ENCODE data around the gene TOPORS.
"Not testable (repeated sequence)": the region's sequence is repeated elsewhere in the genome, so short reads cannot be mapped to it uniquely, and the experiment has no call there.

The TOPORS gene

DNA sequence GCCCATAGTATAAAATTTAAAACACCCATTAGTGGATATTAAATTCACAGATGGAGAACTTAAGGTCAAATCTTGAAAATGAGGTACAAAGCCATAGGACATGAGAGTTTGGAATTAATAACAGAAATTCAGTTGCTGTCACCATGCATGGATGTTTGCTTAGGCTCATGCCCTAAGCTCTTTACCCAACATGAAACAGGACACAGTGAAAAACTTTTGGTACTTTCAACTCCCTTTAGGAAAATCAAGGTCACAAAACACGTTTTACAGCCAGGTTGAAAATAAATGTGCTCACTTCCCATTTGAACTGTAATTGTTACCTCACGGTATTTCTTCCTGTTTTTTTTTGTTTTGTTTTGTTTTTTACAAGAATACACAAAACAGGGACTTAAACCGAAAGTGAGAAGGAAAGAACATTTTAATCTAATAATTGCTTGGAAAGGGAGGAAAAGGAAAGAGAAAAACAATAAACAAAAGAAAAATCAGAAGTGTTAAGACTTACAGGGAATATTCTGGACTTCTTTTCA is 6.1 kb upstream of the TOPORS start:
- no peak for DNase-seq

DNA sequence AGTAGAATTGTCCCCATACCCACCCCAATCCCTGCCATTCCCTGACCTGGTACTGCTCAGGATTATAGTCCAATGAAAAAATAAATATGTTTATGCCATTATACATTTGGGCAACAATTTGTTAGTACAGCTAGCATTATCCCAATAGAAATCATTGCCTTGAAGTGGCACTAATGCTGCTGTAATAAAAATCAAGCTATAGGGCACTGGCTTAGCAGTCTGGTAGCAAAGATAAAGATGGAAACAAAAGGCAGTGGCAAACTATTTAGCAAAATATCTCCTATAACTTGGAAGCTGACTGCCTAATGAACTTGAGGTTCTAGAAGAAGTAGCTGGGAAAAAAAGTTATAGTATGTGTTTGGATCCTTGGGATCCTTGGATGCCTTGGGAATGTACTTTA is 2.2 kb upstream of the TOPORS start:
- DNase-seq = no peak

GRCh38 chr9:32554107-32554506 is 1.7 kb upstream of the TOPORS start:
- DNase-seq = no peak

GRCh38 chr9:32551276-32552051 is 922 bp downstream of the TOPORS start:
- DNase-seq = peak; percentile 28 to 37

DNA sequence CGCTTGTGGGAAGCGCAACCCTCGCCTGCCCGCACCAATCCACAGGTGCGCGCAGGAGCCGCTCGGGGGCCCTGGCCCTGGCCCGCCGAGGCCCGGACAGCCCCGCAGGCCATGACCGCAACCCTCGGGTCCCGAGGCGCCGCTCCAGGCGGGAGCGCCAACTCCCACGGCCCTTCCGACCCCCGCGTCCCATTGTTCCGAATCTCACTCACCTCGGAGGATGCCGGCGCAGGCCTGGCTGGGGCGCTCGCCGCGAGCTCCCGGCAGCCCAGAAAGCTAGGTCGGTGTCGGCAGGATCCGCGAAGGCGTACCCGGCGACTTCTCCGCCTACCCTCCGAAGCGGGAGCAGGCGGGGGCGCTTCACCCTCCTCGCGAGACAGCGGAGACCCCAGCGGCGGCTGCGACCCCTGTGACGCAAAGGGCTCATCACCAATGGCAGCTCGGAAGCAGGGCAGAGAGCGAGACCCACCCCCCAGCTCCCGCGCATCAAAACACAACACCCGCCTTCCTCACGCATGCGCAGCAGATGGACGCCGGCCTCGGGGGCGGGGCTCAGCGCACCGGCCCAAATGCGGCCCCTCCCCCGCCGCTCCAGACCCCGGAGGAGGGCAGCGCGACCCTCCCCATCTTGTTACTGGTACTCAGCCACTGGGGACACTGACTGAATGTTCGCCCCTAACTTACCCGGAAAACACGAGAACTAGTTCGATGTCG is 1.7 kb downstream of the TOPORS start:
- DNase-seq = peak; percentile 85 to 87

DNA sequence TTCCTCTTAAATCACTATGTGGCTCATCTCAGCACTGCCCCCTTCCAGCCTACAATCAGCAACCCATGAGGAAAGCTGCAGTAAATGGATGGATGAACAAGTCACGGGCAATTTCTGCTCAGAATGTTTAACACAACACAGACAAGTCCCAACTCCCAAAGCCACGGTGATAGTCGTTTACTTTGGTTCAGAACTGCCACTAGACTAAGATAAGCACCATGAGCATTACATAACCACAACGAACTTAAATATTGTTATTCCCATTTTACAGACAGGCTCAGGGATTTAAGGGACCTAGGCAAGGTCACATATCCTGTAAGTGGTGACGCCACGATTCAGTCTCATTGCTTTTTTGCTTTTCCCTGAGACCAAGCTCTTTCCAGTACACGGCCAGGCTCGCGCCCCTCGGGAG is 2.2 kb downstream of the TOPORS start:
- no peak for DNase-seq

GRCh38 chr9:32548213-32548612 is 4.2 kb downstream of the TOPORS start:
- not testable (repeated sequence) for DNase-seq

DNA sequence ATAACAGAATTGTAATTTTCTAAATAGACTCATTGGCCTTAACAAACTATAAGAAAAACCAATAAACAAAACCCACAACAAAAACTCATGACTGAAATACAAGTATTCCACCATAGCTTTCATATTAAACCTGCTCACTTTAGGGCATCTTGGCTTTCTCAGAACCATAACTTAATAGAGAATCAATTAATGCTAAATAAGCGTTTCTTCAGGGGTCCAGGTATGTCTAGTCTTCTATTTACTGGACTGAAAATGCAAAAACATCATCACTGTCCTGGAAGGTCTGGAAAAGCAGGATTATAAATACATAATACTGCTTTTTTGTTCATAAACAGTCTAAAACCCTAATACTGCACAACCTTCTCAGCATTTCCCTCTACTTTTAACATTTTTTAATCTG is 6.5 kb downstream of the TOPORS start:
- DNase-seq = no peak

GRCh38 chr9:32543047-32543446 is 9.3 kb downstream of the TOPORS start:
- DNase-seq = no peak

- DNase-seq = no peak
Observed at GRCh38 chr9:32533816-32534215, 18.6 kb downstream of the TOPORS start.

- DNase-seq = no peak
Observed at GRCh38 chr9:32533336-32533735, 19.1 kb downstream of the TOPORS start.

DNA sequence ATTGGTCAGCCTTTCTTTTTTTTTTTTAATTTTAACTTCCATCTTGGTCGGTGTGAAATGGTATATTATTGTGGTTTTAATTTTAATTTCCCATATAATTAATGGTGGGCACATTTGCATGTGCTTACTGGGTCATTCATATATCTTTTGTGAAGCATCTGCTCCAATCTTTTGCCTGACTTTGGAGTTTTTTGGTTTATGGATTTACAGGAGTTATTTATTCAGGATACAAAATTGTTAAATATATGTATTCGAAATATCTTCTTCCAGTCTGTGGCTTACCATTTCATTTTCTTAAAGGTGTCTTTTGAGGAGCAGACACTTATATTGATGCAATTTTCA is 25.7 kb downstream of the TOPORS start:
- no peak for DNase-seq

DNA sequence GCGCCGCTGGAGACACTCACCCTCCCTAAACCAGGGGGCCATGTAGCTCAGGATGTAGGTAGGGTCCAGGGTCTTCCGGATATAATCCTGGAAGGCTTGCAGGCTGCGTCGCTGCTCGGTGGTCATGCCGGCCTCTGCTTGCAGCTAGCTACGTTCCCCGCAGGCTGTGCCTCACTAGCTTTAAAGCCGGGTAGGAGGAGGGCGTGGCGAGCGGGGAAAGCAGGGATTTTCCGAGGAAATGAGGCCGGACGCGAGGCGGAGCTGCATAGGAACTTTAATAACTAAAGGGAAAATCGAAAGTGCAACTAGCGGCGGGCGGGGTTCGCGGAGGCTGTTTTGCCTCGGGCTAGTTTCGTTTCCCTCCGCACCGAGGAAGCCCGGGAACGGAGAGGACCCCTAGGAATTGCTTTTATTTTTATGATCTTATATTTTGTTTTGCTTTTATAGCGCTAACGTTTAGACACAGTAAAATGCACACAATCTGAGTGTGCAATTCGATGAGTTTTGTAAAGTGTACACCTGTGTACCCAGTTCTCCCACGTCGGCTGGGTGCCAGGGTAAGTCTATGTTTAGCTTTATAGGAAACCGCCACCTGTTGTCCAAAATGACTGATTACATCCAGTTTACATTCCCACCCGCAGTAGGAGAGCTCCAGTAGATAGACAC is 26.2 kb downstream of the TOPORS start, which contains the start of gene RIGI:
TSS of gene RIGI (minus strand) at position 156 of the 666 bp plus-strand sequence. CDS start at position 126, 30 bp downstream.
- DNase-seq = peak; percentile 55 to 67

DNA sequence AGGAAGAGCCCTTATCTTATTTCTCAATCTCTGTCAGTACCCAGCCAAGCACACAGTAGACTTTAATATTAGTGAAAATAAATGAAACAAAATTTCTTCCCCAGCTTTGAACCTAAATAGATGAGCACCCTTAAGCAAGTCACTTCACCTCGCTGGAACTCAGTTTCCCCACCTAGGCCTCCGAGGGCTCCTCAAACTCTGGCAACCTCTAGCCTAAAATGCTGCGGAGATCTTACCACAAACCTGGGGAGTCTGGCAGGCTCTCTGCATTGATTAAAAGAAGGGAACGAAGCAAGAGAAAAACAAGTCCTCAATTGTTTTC is 26.7 kb downstream of the TOPORS start:
- DNase-seq = no peak

DNA sequence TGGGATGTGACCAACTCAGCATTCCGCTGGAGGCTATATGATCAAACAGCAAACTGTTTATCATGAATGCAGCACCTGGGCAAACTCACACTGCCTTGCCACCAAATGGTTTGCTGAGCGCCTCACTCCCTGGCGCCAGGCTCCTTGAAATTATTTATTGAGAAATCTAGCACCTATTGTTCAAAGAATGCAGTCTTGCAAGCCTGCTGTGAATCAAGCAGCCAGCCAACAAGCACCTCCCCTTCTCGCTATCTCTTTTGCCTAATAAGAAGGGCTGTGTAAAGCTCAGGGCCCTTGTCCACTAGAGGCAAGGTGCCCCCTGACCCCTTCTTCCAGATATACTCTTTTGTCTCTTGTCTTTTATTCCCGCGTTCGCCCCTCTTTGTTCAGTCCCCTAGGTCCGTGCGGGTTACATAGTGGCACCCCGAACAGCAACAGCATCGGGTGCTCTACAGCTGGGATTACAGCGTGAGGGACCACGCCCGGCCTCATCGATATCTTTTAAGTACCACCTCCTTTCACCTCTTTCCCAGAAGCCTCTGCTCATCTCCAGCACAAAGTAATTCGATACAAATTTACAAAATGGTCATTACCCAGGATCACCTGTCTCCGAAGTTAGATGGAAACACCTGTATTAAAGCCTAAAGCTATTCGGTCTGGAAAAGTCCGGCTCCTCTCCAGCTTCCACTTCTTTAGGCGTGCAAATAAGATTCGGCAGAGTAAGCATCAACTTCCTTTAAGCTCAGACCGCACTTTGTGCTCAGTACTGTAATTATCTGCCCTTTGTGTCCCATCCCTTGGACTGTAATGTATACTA is 27.3 kb downstream of the TOPORS start:
- DNase-seq = peak in 1 of 2 donors; percentile 17

DNA sequence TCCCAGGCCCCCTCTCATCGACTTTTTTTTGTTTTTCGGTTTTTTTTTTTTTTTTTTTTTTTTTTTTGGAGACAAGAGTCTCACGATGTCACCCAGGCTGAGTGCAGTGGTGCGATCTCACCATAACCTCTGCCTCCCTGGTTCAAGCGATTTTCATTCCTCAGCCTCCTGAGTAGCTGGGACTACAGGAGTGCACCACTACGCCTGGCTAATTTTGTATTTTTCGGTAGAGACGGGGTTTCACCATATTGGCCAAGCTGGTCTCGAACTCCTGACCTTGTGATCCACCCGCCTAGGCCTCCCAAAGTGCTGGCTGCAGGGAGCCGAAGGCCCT is 27.9 kb downstream of the TOPORS start:
- DNase-seq = not testable (repeated sequence)

GRCh38 chr9:32523910-32524309 is 28.5 kb downstream of the TOPORS start:
- DNase-seq = no peak

DNA sequence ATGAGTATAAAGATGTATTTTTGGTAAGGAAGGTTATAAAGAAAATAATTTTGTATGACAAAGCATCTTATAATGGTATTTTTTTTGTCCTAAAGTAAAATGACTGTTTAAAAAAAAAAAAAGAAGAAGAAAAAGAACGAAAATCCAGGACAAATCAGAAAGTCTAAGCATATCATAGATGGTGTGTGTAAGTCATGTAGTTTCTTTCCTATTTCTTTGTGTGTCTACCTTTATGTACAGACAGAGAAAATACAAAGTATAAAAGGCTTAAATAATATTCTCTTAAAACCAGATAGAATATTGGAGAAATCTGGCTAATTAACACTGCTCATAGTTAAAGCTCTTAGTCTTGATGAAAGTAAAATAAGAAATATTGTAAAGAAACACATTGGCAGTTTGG is 34.1 kb downstream of the TOPORS start:
- no peak for DNase-seq

DNA sequence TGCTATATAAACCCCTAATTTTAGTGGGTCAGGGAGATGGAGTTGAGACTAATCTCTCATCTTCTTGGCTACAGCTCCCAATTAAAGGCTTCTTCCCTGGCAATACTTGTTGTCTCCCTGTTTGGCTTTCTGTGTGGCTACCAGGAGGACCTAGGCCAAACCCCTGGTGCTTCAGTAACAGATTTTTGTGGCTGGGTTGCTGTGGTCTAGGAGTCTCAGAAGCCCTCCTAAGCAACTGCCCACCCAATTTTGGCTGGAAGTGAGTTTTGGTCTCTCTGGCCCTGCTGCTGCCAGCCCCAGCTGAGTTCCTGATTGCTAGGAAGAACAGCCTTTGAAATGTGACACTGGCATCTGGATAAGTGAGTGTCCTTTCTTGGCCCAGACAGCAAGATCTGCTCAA is 36.1 kb downstream of the TOPORS start:
- DNase-seq = no peak

DNA sequence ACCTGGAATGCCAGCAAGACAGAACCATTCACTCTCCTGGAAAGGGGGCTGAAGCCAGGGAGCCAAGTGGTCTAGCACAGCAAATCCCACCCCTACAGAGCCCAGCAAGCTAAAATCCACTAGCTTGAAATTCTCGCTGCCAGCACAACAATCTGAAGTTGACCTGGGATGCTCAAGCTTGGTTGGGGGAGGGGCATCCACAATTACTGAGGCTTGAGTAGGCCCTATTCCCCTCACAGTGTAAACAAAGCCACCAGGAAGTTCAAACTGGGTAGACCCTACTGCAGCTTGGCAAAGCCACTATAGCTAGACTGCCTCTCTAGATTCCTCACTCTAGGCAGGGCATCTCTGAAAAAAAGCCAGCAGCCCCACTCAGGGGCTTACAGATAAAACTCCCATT is 43.7 kb downstream of the TOPORS start:
- DNase-seq = no peak

GRCh38 chr9:32503008-32503407 is 49.4 kb downstream of the TOPORS start:
- DNase-seq = no peak

- DNase-seq = no peak
Observed at GRCh38 chr9:32502464-32502863, 49.9 kb downstream of the TOPORS start.

DNA sequence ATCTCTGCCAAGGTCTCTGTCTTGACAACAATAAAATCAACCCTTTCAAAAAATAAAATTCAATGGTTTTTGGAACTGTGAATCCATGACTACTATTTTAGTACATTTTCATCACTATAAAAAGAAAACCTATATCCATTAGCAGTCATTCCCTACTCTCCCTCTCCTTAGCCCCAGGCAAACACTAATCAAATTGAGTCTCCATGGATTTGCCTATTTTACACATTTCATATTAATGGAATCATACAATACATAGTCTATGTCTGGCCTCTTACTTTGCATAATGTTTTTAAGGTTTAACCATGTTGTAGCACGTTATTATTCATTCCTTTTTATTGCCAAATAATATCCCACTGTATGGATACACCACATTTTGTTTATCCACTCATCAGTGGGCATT is 50.5 kb downstream of the TOPORS start:
- no peak for DNase-seq

All from stimulated activated CD4-positive, alpha-beta T cell treated with anti-CD3 and anti-CD28 coated beads, Interleukin-2, amount 100 ng/mL, for 48 hours (primary cell).